Spleen (tissue), 11 donors: ENCODE data around the gene SLC22A1. TPM values are rescaled to one million over a fixed set of nuclear protein-coding genes. Genes with fewer than 3 reads are reported as not detected.

Experiments used
- DNase-seq: peaks from one replicate; pipeline ENCODE4 v3.0.0-alpha.2; 2020
- H3K27ac ChIP-seq, 8 donors: fragments of 200-600 bp; sonication (generic) in 7 of 8; 1 replicate in 4 of 8; 2 replicates in 4 of 8; pipeline versions ENCODE4 v1.5.0 to v1.8.0; 2016 to 2021; ENCODE audit warnings: inconsistent platforms in 4 of 8, mild to moderate bottlenecking in 4 of 8, moderate library complexity in 1 of 8
- H3K27me3 ChIP-seq, 7 donors: fragments of 200-600 bp; sonication (generic) in 6 of 7; replicated peaks in 1 of 7; 1 replicate in 4 of 7; 2 replicates in 3 of 7; pipeline versions ENCODE4 v1.5.0 to v1.8.0; 2016 to 2021; ENCODE audit warnings: inconsistent platforms in 3 of 7, mild to moderate bottlenecking in 1 of 7
- H3K36me3 ChIP-seq, 6 donors: fragments of 200-600 bp; sonication (generic) in 5 of 6; 1 replicate in 4 of 6; 2 replicates in 2 of 6; pipeline versions ENCODE4 v1.5.0 to v1.8.0; 2016 to 2021; ENCODE audit warnings: inconsistent platforms in 2 of 6
- H3K4me1 ChIP-seq, 6 donors: fragments of 200-600 bp; sonication (generic) in 5 of 6; 1 replicate in 3 of 6; 2 replicates in 3 of 6; pipeline versions ENCODE4 v1.5.0 to v1.8.0; 2016 to 2021; ENCODE audit warnings: inconsistent platforms in 3 of 6
- H3K4me3 ChIP-seq, 8 donors: fragments of 200-600 bp; sonication (generic) in 7 of 8; 1 replicate in 4 of 8; 2 replicates in 4 of 8; pipeline versions ENCODE4 v1.5.0 to v1.8.0; 2016 to 2021; ENCODE audit warnings: inconsistent platforms in 4 of 8, mild to moderate bottlenecking in 4 of 8, moderate library complexity in 2 of 8
- H3K9me3 ChIP-seq, 8 donors: fragments of 200-600 bp; sonication (generic) in 7 of 8; 1 replicate in 4 of 8; 2 replicates in 4 of 8; pipeline versions ENCODE4 v1.5.0 to v1.8.0; 2016 to 2021; ENCODE audit warnings: inconsistent platforms in 4 of 8
- POLR2A ChIP-seq, 3 donors: fragments of 450-650 bp; IDR thresholded peaks; one replicate each; pipeline ENCODE4 v1.5.1; 2017; ENCODE audit warnings: antibody characterized with exemption in 3 of 3, mild to moderate bottlenecking in 1 of 3
- POLR2AphosphoS5 ChIP-seq, 3 donors: sonication (generic); formaldehyde crosslinking; IDR thresholded peaks; one replicate each; pipeline ENCODE4 v1.5.1; 2017; ENCODE audit warnings: antibody characterized with exemption in 3 of 3
- WGBS, 5 donors: extraction: QIAGEN DNeasy Blood & Tissue Kit in 3 of 5; methylation state at CpG; one replicate each; pipeline versions ENCODE4 v1.1.5 to v1.1.7; 2013 to 2018; 5-methylcytosine and 5-hydroxymethylcytosine counted together
- intact Hi-C: fragments of 100-400 bp; cut with DNase I; formaldehyde crosslinking; loops from one replicate; pipeline ENCODE4 v1.15.0; 2023; ENCODE audit warnings: low total_unique reads
- polyA plus RNA-seq, 3 donors: library from polyadenylated mRNA; stranded (reverse); fragments of 200-250 nt; gene quantifications; one replicate each; pipeline ENCODE4 v1.2.1, GENCODE V29; 2013
- total RNA-seq, 7 donors: library from RNA; depleted of rRNA in 3 of 7; stranded (reverse); fragments of >200 nt in 3 of 7; fragmentation: NEBNext Ultra II Directional in 4 of 7; extraction: Animal tissue kit (Norgen Biotek cat#: 25700) in 4 of 7; gene quantifications; one replicate each; pipeline versions ENCODE4 v1.1.0 to v1.2.1, GENCODE V29; 2016 to 2021
- TF ChIP-seq, protein P1 (sequence below), 11 experiments: fragments of 200-600 bp in 7 of 11; fragments of 450-650 bp in 4 of 11; sonication (generic) in 4 of 11; IDR thresholded peaks in 8 of 11; conservative IDR thresholded peaks in 3 of 11; 1 replicate in 7 of 11; 2 replicates in 4 of 11; pipeline versions ENCODE4 v1.4.0 to v1.8.0; 2016 to 2021; ENCODE audit warnings: antibody characterized with exemption in 11 of 11, inconsistent platforms in 4 of 11, mild to moderate bottlenecking in 1 of 11
- donor health status: healthy with polysubstance abuse.
- donor health status: DM: no; HTN: no; CAD: no; lungs with moderate emphysema.
- donor health status: DM: no; HTN: no; CAD: no.
- donor health status: Bipolar disorder and iron deficiency.
- donor health status: healthy.
- donor health status: DM: no; HTN: no; CAD: no.
- donor health status: DM: yes; HTN: yes; CAD: no.

The SLC22A1 gene
- total and polyA plus RNA-seq, 10 donors = 0.23 to 6.1 (median 3.9) TPM

GRCh38 chr6:160129881-160130615 lies 8.4 kb downstream of the SLC22A1 start:
- no peaks in the 10 kb centered on the region for H3K27me3 ChIP-seq
- H3K27ac ChIP-seq = no peak overlapping the region
- peak; percentile 12 for DNase-seq
- H3K4me3 ChIP-seq = no peak overlapping the region
- 87 to 95% (median 93%) methylated on average over 10 of the region's 10 CpGs for WGBS, 5 donors
- intact Hi-C loops = loop anchor here (10.0 kb wide), 1 partner anchor 405 kb away; no protein-coding TSS in a partner anchor
- peaks cover 0 to 6% (median 0%) of the 10 kb centered on the region in 6 donors for H3K36me3 ChIP-seq
- no peaks in the 10 kb centered on the region for H3K4me1 ChIP-seq
- no peak for TF ChIP-seq POLR2AphosphoS5 (IDR thresholded peaks at IDR 0.05)
- TF ChIP-seq POLR2A (IDR thresholded peaks at IDR 0.05) = no peak
- TF ChIP-seq, protein P1, sequence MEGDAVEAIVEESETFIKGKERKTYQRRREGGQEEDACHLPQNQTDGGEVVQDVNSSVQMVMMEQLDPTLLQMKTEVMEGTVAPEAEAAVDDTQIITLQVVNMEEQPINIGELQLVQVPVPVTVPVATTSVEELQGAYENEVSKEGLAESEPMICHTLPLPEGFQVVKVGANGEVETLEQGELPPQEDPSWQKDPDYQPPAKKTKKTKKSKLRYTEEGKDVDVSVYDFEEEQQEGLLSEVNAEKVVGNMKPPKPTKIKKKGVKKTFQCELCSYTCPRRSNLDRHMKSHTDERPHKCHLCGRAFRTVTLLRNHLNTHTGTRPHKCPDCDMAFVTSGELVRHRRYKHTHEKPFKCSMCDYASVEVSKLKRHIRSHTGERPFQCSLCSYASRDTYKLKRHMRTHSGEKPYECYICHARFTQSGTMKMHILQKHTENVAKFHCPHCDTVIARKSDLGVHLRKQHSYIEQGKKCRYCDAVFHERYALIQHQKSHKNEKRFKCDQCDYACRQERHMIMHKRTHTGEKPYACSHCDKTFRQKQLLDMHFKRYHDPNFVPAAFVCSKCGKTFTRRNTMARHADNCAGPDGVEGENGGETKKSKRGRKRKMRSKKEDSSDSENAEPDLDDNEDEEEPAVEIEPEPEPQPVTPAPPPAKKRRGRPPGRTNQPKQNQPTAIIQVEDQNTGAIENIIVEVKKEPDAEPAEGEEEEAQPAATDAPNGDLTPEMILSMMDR (IDR thresholded peaks at IDR 0.05 in 8 of 11, conservative IDR thresholded peaks at IDR 0.05 in 3 of 11) = no peak
- H3K9me3 ChIP-seq = no peaks in the 10 kb centered on the region

DNA sequence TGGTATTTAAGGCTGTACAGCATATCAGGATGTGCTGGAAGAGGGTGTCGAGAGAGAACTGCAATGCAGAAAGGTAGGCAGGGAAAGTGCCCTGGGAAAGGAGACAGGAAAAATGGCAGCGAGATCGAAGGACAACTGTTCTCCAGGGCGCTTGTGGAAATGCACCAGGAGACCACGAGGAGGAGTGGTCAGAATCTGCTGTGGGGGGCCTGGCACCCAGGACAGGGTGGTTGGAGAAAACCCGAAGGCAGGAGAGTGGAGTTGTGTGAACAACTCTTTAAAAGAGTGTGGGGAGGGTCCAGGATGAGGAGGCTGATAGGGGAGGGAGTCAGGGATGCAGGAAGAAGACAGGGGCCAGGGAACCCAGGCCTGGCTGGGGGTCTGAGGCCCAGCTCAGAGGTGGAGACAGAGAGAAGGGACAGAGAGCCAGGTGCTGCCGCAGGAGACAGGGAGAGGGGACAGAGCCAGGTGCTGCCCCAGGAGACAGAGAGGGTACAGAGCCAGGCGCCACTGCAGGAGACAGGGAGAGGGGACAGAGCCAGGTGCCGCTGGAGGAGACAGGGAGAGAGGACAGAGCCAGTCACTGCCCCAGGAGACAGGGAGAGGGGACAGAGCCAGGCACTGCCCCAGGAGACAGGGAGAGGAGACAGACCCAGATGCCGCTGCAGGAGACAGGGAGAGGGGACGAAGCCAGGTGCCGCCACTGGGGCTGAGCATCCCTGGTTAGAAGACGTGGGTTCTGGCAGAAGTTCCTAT lies 9.3 kb downstream of the SLC22A1 start:
- intact Hi-C loops = loop anchor here (10.0 kb wide), 1 partner anchor 404 kb away; no protein-coding TSS in a partner anchor
- DNase-seq = no peak
- Histone ChIP-seq H3K27me3 (no peaks in the 10 kb centered on the region), H3K4me3 (no peak overlapping the region), H3K4me1 (no peaks in the 10 kb centered on the region), H3K36me3 (peaks cover 0 to 6% (median 0%) of the 10 kb centered on the region in 6 donors), H3K27ac (no peak overlapping the region), H3K9me3 (no peaks in the 10 kb centered on the region)
- 86 to 91% (median 88%) methylated on average over 13 of the region's 13 CpGs for WGBS, 5 donors
- TF ChIP-seq, protein P1 (IDR thresholded peaks at IDR 0.05 in 8 of 11, conservative IDR thresholded peaks at IDR 0.05 in 3 of 11) = no peak
- no peak for TF ChIP-seq POLR2A (IDR thresholded peaks at IDR 0.05)
- TF ChIP-seq POLR2AphosphoS5 (IDR thresholded peaks at IDR 0.05) = no peak

DNA sequence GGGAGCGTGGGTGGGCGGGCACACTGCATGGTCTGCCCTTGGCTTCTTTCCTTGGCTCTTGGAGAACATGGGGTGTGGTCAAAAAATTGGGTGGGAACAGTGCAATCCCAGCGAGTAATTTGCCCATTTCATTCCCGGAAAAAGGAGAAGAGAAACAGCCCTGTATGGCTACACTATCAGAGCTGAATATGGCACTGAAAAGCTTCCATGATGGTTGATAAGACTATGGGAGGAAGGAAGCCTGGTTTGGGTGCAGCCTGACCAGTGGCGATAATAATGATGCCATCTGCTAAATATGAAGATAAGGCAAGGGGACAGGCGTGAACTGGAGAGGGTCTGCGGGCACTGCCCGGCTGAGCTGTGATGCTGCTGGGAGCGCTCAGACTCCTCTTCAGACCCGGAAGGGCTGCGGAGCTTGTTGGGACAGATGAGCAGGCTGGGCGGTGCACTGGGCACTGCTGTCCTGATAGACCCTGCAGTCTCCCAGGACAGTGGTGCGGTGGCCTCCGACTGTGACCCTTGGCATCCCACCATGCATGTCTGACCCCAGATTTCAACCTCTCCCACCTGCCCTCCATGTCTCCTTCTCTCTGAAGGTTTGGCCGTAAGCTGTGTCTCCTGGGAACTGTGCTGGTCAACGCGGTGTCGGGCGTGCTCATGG lies 10.2 kb downstream of the SLC22A1 start:
- Histone ChIP-seq H3K4me3 (no peak overlapping the region), H3K9me3 (no peaks in the 10 kb centered on the region), H3K4me1 (no peaks in the 10 kb centered on the region), H3K27ac (no peak overlapping the region), H3K27me3 (no peaks in the 10 kb centered on the region), H3K36me3 (peaks cover 0 to 6% (median 0%) of the 10 kb centered on the region in 6 donors)
- no peak for DNase-seq
- 77 to 90% (median 85%) methylated on average over 19 of the region's 19 CpGs for WGBS, 5 donors
- intact Hi-C loops = loop anchor here (10.0 kb wide), 1 partner anchor 403 kb away; no protein-coding TSS in a partner anchor
- TF ChIP-seq, protein P1 (IDR thresholded peaks at IDR 0.05 in 8 of 11, conservative IDR thresholded peaks at IDR 0.05 in 3 of 11) = no peak
- TF ChIP-seq POLR2A (IDR thresholded peaks at IDR 0.05) (no peak), POLR2AphosphoS5 (IDR thresholded peaks at IDR 0.05) (no peak)
